ENCODE measurements around the gene CS. TPM values are rescaled to one million over a fixed set of nuclear protein-coding genes. Genes with fewer than 3 reads are reported as not detected.

Gene CS
- total RNA-seq, 1 donor from 2014 or later = 91.1 TPM

- Mint-ChIP-seq H3K4me3 (peak within 1 kb of the TSS; percentile 94), H3K27ac (peak within 1 kb of the TSS; percentile 94), H3K4me1 (peaks cover 20% of the 10 kb centered on the region), H3K27me3 (ENCODE audit: insufficient read depth, low read depth) (peaks cover 13% of the 10 kb centered on the region), H3K36me3 (peaks cover 2% of the 10 kb centered on the region), H3K9me3 (no peaks in the 10 kb centered on the region)
- peak within 1 kb of the TSS; percentile 81 for H2AFZ ChIP-seq (replicated peaks)
- H3K36me3 ChIP-seq = no peaks in the 10 kb centered on the region
- peaks cover 35% of the 10 kb centered on the region for H3F3A ChIP-seq (ENCODE audit: low read depth)
- H3K4me2 ChIP-seq = peak within 1 kb of the TSS; percentile 99
- H3K27ac ChIP-seq = peak within 1 kb of the TSS; percentile 89
- no peaks in the 10 kb centered on the region for H4K20me1 ChIP-seq (ENCODE audit: low read depth)
- peak; percentile 95 for DNase-seq (ENCODE audit: low spot score)
- H3K4me1 ChIP-seq = peaks cover 18% of the 10 kb centered on the region
- TF ChIP-seq EZH2 (IDR thresholded peaks at IDR 0.05) = no peak
- TF ChIP-seq CTCF (IDR thresholded peaks at IDR 0.05) = peak; percentile 76
- no peaks in the 10 kb centered on the region for H3K27me3 ChIP-seq
- peak within 1 kb of the TSS; percentile 82 for H3K9ac ChIP-seq
- peaks cover 9% of the 10 kb centered on the region for H3K79me2 ChIP-seq (ENCODE audit: low read depth)
- no peaks in the 10 kb centered on the region for H3K9me3 ChIP-seq (ENCODE audit: low read depth)
- H3K4me3 ChIP-seq = peak within 1 kb of the TSS; percentile 69
Measured at GRCh38 chr12:56333679-56334489, 33.8 kb upstream of the CS start, which contains the start of gene PAN2. Gene PAN2, minus strand, starts transcription at chr12:56334000. Its CDS starts 906 bp downstream, at chr12:56333094.

- H3K9me3 ChIP-seq (ENCODE audit: low read depth) = no peaks in the 10 kb centered on the region
- TF ChIP-seq CTCF (IDR thresholded peaks at IDR 0.05) (no peak), EZH2 (IDR thresholded peaks at IDR 0.05) (no peak), EZH2phosphoT487 (IDR thresholded peaks at IDR 0.05) (no peak)
- peak overlapping the region; percentile 69 for H3K4me3 ChIP-seq
- peaks cover 9% of the 10 kb centered on the region for H3K79me2 ChIP-seq (ENCODE audit: low read depth)
- H3K4me3 Mint-ChIP-seq = peak overlapping the region; percentile 94
- peaks cover 3% of the 10 kb centered on the region for H3K36me3 Mint-ChIP-seq
- H3K36me3 ChIP-seq = no peaks in the 10 kb centered on the region
- no peaks in the 10 kb centered on the region for H3K27me3 ChIP-seq
- H3F3A ChIP-seq (ENCODE audit: low read depth) = peaks cover 30% of the 10 kb centered on the region
- H3K4me1 ChIP-seq = peaks cover 11% of the 10 kb centered on the region
- peak overlapping the region; percentile 99 for H3K4me2 ChIP-seq
- peaks cover 13% of the 10 kb centered on the region for H3K27me3 Mint-ChIP-seq (ENCODE audit: insufficient read depth, low read depth)
- H3K27ac Mint-ChIP-seq = peak overlapping the region; percentile 94
- H3K9me3 Mint-ChIP-seq = no peaks in the 10 kb centered on the region
- no peaks in the 10 kb centered on the region for H4K20me1 ChIP-seq (ENCODE audit: low read depth)
- H2AFZ ChIP-seq (replicated peaks) = peak overlapping the region; percentile 81
- H3K4me1 Mint-ChIP-seq = peaks cover 15% of the 10 kb centered on the region
- peak overlapping the region; percentile 89 for H3K27ac ChIP-seq
- no peak for DNase-seq (ENCODE audit: low spot score)
- peak overlapping the region; percentile 40 for H3K9ac ChIP-seq
Measured at GRCh38 chr12:56333197-56333678, 33.1 kb upstream of the CS start.

GRCh38 chr12:56332512-56333196 is 32.5 kb upstream of the CS start:
- H3K4me1 Mint-ChIP-seq = peaks cover 12% of the 10 kb centered on the region
- DNase-seq (ENCODE audit: low spot score) = no peak
- Histone ChIP-seq H3K4me2 (peak overlapping the region; percentile 99), H3K36me3 (no peaks in the 10 kb centered on the region), H3K4me1 (peaks cover 7% of the 10 kb centered on the region), H3K4me3 (peak overlapping the region; percentile 69), H3K27me3 (no peaks in the 10 kb centered on the region), H3K9me3 (ENCODE audit: low read depth) (no peaks in the 10 kb centered on the region), H2AFZ (replicated peaks) (no peak overlapping the region), H4K20me1 (ENCODE audit: low read depth) (no peaks in the 10 kb centered on the region), H3F3A (ENCODE audit: low read depth) (peaks cover 24% of the 10 kb centered on the region), H3K27ac (peak overlapping the region; percentile 89), H3K79me2 (ENCODE audit: low read depth) (peaks cover 9% of the 10 kb centered on the region), H3K9ac (no peak overlapping the region)
- peaks cover 13% of the 10 kb centered on the region for H3K27me3 Mint-ChIP-seq (ENCODE audit: insufficient read depth, low read depth)
- peak overlapping the region; percentile 94 for H3K4me3 Mint-ChIP-seq
- TF ChIP-seq EZH2 (IDR thresholded peaks at IDR 0.05) (no peak), CTCF (IDR thresholded peaks at IDR 0.05) (no peak), EZH2phosphoT487 (IDR thresholded peaks at IDR 0.05) (no peak)
- no peaks in the 10 kb centered on the region for H3K9me3 Mint-ChIP-seq
- peaks cover 3% of the 10 kb centered on the region for H3K36me3 Mint-ChIP-seq
- peak overlapping the region; percentile 94 for H3K27ac Mint-ChIP-seq

Measured in neural progenitor cell (in vitro differentiated cells).